WTC11 (cell line): ENCODE results near the gene HDAC7. TPM values are rescaled to one million over a fixed set of nuclear protein-coding genes. Genes with fewer than 3 reads are reported as not detected.
A peak's percentile ranks its signal among the peaks of the same experiment; 100 is the strongest.

Experiments
- ATAC-seq: fragments of 200-7000 bp; cut with Tn5 transposase; 2 replicates; pipeline ENCODE4 v1.10.0; 2021; ENCODE audit warnings: mild to moderate bottlenecking, moderate library complexity
- CTCF ChIA-PET: fragments of 300-600 bp; sonication (Branson Sonifier 250); formaldehyde crosslinking; loops from one replicate; lab custom pipeline; 2021; ENCODE audit warnings: antibody characterized with exemption; lab: Charles Lee
- POLR2A ChIA-PET: fragments of 350-600 bp; sonication (Branson Sonifier 250); formaldehyde crosslinking; loops from one replicate; lab custom pipeline; 2021; ENCODE audit warnings: antibody characterized with exemption; lab: Charles Lee
- DNase-seq: peaks from one replicate; pipeline ENCODE4 v3.0.0; 2021; ENCODE audit warnings: low spot score
- H3K27ac Mint-ChIP-seq: 2 replicates; pipeline ENCODE4 v1.8.0; 2021; ENCODE audit warnings: mixed read lengths
- H3K27me3 Mint-ChIP-seq: 2 replicates; pipeline ENCODE4 v1.8.0; 2021; ENCODE audit warnings: low read depth, mild to moderate bottlenecking, moderate library complexity, mixed read lengths
- H3K36me3 Mint-ChIP-seq: 2 replicates; pipeline ENCODE4 v1.8.0; 2021; ENCODE audit warnings: mixed read lengths
- H3K4me1 Mint-ChIP-seq: 2 replicates; pipeline ENCODE4 v1.8.0; 2022; ENCODE audit warnings: mixed read lengths
- H3K4me3 Mint-ChIP-seq: 2 replicates; pipeline ENCODE4 v1.8.0; 2021; ENCODE audit warnings: mild to moderate bottlenecking, moderate library complexity, mixed read lengths
- H3K9me3 Mint-ChIP-seq: 2 replicates; pipeline ENCODE4 v1.8.0; 2021; ENCODE audit warnings: mixed read lengths
- CBFB ChIP-seq: sonication (generic); formaldehyde crosslinking; IDR thresholded peaks from 2 replicates; pipeline ENCODE4 v1.8.1; 2022; ENCODE audit warnings: mild to moderate bottlenecking, low read depth, missing genetic modification reagents
- CREM ChIP-seq: sonication (generic); formaldehyde crosslinking; IDR thresholded peaks from 2 replicates; pipeline ENCODE4 v1.8.1; 2022; ENCODE audit warnings: mild to moderate bottlenecking, missing genetic modification reagents, moderate library complexity
- FOXJ3 ChIP-seq: sonication (generic); formaldehyde crosslinking; IDR thresholded peaks from 2 replicates; pipeline ENCODE4 v1.9.0; 2021; ENCODE audit warnings: missing genetic modification reagents, mild to moderate bottlenecking, borderline replicate concordance
- MXD4 ChIP-seq: fragments of 250-450 bp; sonication (Bioruptor Pico); IDR thresholded peaks from 2 replicates; pipeline ENCODE4 v1.8.0; 2021; ENCODE audit warnings: mild to moderate bottlenecking, moderate library complexity, borderline replicate concordance
- NFATC4 ChIP-seq: fragments of 250-450 bp; sonication (Bioruptor Pico); IDR thresholded peaks from 2 replicates; pipeline ENCODE4 v1.9.0; 2021; ENCODE audit warnings: mild to moderate bottlenecking
- PRRX2 ChIP-seq: fragments of 250-450 bp; sonication (Bioruptor Pico); IDR thresholded peaks from 2 replicates; pipeline ENCODE4 v1.8.0; 2021; ENCODE audit warnings: mild to moderate bottlenecking
- ZNF396 ChIP-seq: fragments of 250-450 bp; sonication (Bioruptor Pico); IDR thresholded peaks from 2 replicates; pipeline ENCODE4 v1.8.0; 2021; ENCODE audit warnings: mild to moderate bottlenecking, moderate library complexity, borderline replicate concordance
- total RNA-seq: library from RNA; stranded (reverse); gene quantifications from 3 replicates; pipeline ENCODE4 v1.2.3, GENCODE V29; 2021
- TF ChIP-seq, protein P1 (sequence below): sonication (generic); formaldehyde crosslinking; IDR thresholded peaks from 2 replicates; pipeline ENCODE4 v1.8.0; 2023; ENCODE audit warnings: mild to moderate bottlenecking, missing genetic modification reagents
- TF ChIP-seq, protein P2 (sequence below): fragments of 250-450 bp; sonication (Bioruptor Pico); IDR thresholded peaks from 2 replicates; pipeline ENCODE4 v1.9.0; 2021; ENCODE audit warnings: mild to moderate bottlenecking
- TF ChIP-seq, protein P3 (sequence below): sonication (generic); formaldehyde crosslinking; IDR thresholded peaks from 2 replicates; pipeline ENCODE4 v1.8.0; 2022; ENCODE audit warnings: mild to moderate bottlenecking, missing genetic modification reagents
- TF ChIP-seq, protein P4 (sequence below): fragments of 250-450 bp; sonication (Bioruptor Pico); IDR thresholded peaks from 2 replicates; pipeline ENCODE4 v1.9.0; 2021; ENCODE audit warnings: mild to moderate bottlenecking, borderline replicate concordance
- TF ChIP-seq, protein P5 (sequence below): sonication (generic); formaldehyde crosslinking; IDR thresholded peaks from 2 replicates; pipeline ENCODE4 v1.8.0; 2023; ENCODE audit warnings: missing genetic modification reagents, mild to moderate bottlenecking, borderline replicate concordance
- TF ChIP-seq, protein P6 (sequence below): sonication (generic); formaldehyde crosslinking; IDR thresholded peaks from 2 replicates; pipeline ENCODE4 v1.8.0; 2022; ENCODE audit warnings: mild to moderate bottlenecking, missing genetic modification reagents
- TF ChIP-seq, protein P7 (sequence below): fragments of 250-450 bp; sonication (Bioruptor Pico); IDR thresholded peaks from 2 replicates; pipeline ENCODE4 v1.9.0; 2021; ENCODE audit warnings: mild to moderate bottlenecking

The HDAC7 gene
- total RNA-seq, 1 experiment from 2014 or later, result 111 TPM

DNA sequence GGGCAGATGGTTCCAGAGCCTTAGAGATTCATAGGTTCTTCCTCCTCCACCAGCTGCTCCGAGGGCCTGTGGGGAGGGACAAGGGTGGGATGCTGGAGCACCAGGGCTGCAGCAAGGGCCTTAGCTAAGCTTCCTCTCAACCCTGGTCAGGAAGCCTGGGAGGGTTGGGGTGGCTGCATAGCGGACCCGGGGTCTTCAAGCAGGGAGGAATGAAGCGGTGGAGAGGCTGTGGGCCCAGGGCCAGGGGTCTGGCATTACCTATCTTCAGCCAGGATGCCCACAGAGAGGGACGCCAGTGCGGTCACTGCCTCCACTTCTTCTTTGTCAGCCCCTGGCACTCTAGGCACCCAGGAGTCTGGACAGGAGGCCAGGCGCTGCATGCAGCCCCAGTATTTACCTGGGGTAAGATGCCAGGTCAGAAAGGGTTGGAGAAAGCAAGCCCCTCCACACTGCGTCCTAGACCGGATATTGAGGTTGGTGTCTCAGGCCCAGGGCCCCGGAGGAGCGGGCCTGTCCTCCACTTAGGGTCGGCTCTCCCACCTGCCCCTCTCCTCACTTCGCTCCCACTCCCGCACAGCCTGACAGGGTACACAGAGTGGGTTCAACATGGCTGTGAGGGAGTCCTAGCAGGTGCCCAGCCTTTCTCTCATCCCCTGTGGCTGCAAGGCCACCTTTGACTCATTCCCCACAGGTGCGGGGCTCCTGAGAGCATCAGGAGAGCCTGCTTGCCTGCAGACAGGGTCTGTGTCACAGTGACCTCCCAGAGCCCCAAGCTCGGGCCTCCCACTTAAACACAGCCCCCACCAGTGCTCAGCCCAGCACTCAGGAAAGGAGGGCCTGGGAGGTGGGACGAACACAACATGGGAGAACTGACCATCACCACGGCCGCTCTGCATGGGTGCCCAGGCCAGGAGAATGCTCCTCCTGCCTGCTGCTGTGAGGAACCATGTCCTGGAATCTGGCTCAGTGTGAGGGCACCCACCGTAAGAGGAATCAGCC, 35.6 kb downstream of the HDAC7 start (continued):
- TF ChIP-seq, protein P1, sequence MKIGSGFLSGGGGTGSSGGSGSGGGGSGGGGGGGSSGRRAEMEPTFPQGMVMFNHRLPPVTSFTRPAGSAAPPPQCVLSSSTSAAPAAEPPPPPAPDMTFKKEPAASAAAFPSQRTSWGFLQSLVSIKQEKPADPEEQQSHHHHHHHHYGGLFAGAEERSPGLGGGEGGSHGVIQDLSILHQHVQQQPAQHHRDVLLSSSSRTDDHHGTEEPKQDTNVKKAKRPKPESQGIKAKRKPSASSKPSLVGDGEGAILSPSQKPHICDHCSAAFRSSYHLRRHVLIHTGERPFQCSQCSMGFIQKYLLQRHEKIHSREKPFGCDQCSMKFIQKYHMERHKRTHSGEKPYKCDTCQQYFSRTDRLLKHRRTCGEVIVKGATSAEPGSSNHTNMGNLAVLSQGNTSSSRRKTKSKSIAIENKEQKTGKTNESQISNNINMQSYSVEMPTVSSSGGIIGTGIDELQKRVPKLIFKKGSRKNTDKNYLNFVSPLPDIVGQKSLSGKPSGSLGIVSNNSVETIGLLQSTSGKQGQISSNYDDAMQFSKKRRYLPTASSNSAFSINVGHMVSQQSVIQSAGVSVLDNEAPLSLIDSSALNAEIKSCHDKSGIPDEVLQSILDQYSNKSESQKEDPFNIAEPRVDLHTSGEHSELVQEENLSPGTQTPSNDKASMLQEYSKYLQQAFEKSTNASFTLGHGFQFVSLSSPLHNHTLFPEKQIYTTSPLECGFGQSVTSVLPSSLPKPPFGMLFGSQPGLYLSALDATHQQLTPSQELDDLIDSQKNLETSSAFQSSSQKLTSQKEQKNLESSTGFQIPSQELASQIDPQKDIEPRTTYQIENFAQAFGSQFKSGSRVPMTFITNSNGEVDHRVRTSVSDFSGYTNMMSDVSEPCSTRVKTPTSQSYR (CRISPR knock-in tag), result no peak
- TF ChIP-seq ZNF396 (CRISPR knock-in tag) (no peak), CBFB (CRISPR knock-in tag) (no peak)

DNA sequence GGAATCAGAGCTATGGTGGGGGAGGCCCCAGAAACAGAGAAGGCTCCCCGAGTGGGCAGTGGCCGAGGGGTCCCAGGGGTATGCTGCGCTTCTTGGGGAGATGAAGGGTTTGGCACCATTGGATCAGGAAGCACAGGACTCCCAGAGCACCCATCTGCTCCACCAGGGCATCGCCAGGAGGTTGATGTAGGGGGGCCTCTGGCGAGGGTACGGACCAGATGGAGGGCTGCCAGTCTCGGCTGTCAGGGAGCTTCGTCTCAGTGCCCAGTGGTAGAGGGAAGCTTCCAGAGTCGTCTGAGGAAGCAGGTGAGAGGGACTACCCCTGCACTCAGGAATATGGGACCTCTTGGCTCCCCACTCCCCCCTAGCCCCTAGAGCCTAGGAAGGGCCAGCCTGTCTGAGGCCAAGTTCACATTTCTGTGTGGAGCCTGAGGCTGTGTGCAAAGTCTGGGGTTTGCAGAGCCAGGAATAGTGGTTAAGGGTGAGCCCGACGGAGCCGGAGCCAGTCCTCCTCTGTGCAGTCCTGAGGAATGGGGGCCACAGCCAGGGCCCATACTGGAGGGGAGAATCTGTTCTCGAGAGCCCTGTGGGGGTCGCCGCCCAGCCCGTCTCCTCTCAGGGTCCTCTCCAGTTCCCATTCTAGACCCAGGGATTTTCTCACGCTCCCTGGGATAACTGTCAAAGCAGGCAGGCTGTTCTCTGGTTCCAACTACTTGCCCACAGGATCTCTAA, 36.5 kb downstream of the HDAC7 start:
- ATAC-seq (no peak), DNase-seq (no peak)
- peaks cover 16% of the 10 kb centered on the region for H3K4me1 Mint-ChIP-seq
- H3K4me3 Mint-ChIP-seq, result no peak overlapping the region
- 0 out of 2 replicates have a peak overlapping the region, but pooled peaks have one; percentile 33 for H3K27ac Mint-ChIP-seq
- ChIA-PET POLR2A (no interaction called here), CTCF (interaction anchor here (6.1 to 19.3 kb wide), 3 partner anchors 45 to 66 kb away, joined by 58 to 735 read pairs (median 110); no protein-coding TSS in a partner anchor)
- no peaks in the 10 kb centered on the region for H3K9me3 Mint-ChIP-seq
- TF ChIP-seq, protein P2, sequence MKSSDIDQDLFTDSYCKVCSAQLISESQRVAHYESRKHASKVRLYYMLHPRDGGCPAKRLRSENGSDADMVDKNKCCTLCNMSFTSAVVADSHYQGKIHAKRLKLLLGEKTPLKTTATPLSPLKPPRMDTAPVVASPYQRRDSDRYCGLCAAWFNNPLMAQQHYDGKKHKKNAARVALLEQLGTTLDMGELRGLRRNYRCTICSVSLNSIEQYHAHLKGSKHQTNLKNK (CRISPR knock-in tag), result no peak
- no peak for TF ChIP-seq PRRX2 (CRISPR knock-in tag)
- no peak for TF ChIP-seq NFATC4 (CRISPR knock-in tag)
- TF ChIP-seq, protein P3, sequence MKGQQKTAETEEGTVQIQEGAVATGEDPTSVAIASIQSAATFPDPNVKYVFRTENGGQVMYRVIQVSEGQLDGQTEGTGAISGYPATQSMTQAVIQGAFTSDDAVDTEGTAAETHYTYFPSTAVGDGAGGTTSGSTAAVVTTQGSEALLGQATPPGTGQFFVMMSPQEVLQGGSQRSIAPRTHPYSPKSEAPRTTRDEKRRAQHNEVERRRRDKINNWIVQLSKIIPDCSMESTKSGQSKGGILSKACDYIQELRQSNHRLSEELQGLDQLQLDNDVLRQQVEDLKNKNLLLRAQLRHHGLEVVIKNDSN (CRISPR knock-in tag), result no peak
- TF ChIP-seq, protein P4, sequence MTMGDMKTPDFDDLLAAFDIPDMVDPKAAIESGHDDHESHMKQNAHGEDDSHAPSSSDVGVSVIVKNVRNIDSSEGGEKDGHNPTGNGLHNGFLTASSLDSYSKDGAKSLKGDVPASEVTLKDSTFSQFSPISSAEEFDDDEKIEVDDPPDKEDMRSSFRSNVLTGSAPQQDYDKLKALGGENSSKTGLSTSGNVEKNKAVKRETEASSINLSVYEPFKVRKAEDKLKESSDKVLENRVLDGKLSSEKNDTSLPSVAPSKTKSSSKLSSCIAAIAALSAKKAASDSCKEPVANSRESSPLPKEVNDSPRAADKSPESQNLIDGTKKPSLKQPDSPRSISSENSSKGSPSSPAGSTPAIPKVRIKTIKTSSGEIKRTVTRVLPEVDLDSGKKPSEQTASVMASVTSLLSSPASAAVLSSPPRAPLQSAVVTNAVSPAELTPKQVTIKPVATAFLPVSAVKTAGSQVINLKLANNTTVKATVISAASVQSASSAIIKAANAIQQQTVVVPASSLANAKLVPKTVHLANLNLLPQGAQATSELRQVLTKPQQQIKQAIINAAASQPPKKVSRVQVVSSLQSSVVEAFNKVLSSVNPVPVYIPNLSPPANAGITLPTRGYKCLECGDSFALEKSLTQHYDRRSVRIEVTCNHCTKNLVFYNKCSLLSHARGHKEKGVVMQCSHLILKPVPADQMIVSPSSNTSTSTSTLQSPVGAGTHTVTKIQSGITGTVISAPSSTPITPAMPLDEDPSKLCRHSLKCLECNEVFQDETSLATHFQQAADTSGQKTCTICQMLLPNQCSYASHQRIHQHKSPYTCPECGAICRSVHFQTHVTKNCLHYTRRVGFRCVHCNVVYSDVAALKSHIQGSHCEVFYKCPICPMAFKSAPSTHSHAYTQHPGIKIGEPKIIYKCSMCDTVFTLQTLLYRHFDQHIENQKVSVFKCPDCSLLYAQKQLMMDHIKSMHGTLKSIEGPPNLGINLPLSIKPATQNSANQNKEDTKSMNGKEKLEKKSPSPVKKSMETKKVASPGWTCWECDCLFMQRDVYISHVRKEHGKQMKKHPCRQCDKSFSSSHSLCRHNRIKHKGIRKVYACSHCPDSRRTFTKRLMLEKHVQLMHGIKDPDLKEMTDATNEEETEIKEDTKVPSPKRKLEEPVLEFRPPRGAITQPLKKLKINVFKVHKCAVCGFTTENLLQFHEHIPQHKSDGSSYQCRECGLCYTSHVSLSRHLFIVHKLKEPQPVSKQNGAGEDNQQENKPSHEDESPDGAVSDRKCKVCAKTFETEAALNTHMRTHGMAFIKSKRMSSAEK (CRISPR knock-in tag), result no peak
- TF ChIP-seq MXD4 (CRISPR knock-in tag), result no peak
- TF ChIP-seq, protein P5, sequence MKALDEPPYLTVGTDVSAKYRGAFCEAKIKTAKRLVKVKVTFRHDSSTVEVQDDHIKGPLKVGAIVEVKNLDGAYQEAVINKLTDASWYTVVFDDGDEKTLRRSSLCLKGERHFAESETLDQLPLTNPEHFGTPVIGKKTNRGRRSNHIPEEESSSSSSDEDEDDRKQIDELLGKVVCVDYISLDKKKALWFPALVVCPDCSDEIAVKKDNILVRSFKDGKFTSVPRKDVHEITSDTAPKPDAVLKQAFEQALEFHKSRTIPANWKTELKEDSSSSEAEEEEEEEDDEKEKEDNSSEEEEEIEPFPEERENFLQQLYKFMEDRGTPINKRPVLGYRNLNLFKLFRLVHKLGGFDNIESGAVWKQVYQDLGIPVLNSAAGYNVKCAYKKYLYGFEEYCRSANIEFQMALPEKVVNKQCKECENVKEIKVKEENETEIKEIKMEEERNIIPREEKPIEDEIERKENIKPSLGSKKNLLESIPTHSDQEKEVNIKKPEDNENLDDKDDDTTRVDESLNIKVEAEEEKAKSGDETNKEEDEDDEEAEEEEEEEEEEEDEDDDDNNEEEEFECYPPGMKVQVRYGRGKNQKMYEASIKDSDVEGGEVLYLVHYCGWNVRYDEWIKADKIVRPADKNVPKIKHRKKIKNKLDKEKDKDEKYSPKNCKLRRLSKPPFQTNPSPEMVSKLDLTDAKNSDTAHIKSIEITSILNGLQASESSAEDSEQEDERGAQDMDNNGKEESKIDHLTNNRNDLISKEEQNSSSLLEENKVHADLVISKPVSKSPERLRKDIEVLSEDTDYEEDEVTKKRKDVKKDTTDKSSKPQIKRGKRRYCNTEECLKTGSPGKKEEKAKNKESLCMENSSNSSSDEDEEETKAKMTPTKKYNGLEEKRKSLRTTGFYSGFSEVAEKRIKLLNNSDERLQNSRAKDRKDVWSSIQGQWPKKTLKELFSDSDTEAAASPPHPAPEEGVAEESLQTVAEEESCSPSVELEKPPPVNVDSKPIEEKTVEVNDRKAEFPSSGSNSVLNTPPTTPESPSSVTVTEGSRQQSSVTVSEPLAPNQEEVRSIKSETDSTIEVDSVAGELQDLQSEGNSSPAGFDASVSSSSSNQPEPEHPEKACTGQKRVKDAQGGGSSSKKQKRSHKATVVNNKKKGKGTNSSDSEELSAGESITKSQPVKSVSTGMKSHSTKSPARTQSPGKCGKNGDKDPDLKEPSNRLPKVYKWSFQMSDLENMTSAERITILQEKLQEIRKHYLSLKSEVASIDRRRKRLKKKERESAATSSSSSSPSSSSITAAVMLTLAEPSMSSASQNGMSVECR (CRISPR knock-in tag), result no peak
- no peak for TF ChIP-seq FOXJ3 (CRISPR knock-in tag)
- no peak for TF ChIP-seq CBFB (CRISPR knock-in tag)
- TF ChIP-seq, protein P6, sequence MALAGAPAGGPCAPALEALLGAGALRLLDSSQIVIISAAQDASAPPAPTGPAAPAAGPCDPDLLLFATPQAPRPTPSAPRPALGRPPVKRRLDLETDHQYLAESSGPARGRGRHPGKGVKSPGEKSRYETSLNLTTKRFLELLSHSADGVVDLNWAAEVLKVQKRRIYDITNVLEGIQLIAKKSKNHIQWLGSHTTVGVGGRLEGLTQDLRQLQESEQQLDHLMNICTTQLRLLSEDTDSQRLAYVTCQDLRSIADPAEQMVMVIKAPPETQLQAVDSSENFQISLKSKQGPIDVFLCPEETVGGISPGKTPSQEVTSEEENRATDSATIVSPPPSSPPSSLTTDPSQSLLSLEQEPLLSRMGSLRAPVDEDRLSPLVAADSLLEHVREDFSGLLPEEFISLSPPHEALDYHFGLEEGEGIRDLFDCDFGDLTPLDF (CRISPR knock-in tag), result no peak
- TF ChIP-seq, protein P7, sequence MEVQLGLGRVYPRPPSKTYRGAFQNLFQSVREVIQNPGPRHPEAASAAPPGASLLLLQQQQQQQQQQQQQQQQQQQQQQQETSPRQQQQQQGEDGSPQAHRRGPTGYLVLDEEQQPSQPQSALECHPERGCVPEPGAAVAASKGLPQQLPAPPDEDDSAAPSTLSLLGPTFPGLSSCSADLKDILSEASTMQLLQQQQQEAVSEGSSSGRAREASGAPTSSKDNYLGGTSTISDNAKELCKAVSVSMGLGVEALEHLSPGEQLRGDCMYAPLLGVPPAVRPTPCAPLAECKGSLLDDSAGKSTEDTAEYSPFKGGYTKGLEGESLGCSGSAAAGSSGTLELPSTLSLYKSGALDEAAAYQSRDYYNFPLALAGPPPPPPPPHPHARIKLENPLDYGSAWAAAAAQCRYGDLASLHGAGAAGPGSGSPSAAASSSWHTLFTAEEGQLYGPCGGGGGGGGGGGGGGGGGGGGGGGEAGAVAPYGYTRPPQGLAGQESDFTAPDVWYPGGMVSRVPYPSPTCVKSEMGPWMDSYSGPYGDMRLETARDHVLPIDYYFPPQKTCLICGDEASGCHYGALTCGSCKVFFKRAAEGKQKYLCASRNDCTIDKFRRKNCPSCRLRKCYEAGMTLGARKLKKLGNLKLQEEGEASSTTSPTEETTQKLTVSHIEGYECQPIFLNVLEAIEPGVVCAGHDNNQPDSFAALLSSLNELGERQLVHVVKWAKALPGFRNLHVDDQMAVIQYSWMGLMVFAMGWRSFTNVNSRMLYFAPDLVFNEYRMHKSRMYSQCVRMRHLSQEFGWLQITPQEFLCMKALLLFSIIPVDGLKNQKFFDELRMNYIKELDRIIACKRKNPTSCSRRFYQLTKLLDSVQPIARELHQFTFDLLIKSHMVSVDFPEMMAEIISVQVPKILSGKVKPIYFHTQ, result no peak
- TF ChIP-seq CREM, result no peak
- peaks cover 34% of the 10 kb centered on the region for H3K36me3 Mint-ChIP-seq
- no peaks in the 10 kb centered on the region; the same call in none of the 2 replicates for H3K27me3 Mint-ChIP-seq
